KOPT-K1 (cell line): ENCODE data around the gene WDR43.

Experiments used
- H3K27ac ChIP-seq: fragments of 200-600 bp; sonication (generic); 2 replicates; pipeline ENCODE4 v1.5.1; 2016; ENCODE audit warnings: antibody characterized with exemption, mild to moderate bottlenecking, low read depth, low read length; ENCODE audit not compliant: poor library complexity, severe bottlenecking
- H3K36me3 ChIP-seq: fragments of 200-600 bp; sonication (generic); 2 replicates; pipeline ENCODE4 v1.5.1; 2017; ENCODE audit warnings: antibody characterized with exemption, mild to moderate bottlenecking, low read length, moderate library complexity; ENCODE audit not compliant: insufficient read depth
- H3K9me3 ChIP-seq: fragments of 200-600 bp; sonication (generic); 2 replicates; pipeline ENCODE4 v1.5.1; 2017; ENCODE audit warnings: antibody characterized with exemption, low read length, mild to moderate bottlenecking; ENCODE audit not compliant: insufficient read depth, poor library complexity, severe bottlenecking

The WDR43 gene

GRCh38 chr2:28944535-28945248, 50.2 kb downstream of the WDR43 start:
- no peak overlapping the region for H3K27ac ChIP-seq
- H3K36me3 ChIP-seq = peaks cover 100% of the 10 kb centered on the region
- peaks cover 8% of the 10 kb centered on the region for H3K9me3 ChIP-seq

- no peak overlapping the region for H3K27ac ChIP-seq
- peaks cover 8% of the 10 kb centered on the region for H3K9me3 ChIP-seq
- H3K36me3 ChIP-seq = peaks cover 71% of the 10 kb centered on the region
Measured at GRCh38 chr2:28948160-28948559, 53.7 kb downstream of the WDR43 start.

GRCh38 chr2:28949190-28949589, 54.7 kb downstream of the WDR43 start:
- H3K9me3 ChIP-seq = peaks cover 8% of the 10 kb centered on the region
- peaks cover 61% of the 10 kb centered on the region for H3K36me3 ChIP-seq
- no peak overlapping the region for H3K27ac ChIP-seq

- Histone ChIP-seq H3K9me3 (peaks cover 8% of the 10 kb centered on the region), H3K27ac (no peak overlapping the region), H3K36me3 (peaks cover 55% of the 10 kb centered on the region)
Measured at GRCh38 chr2:28949617-28950305, 55.3 kb downstream of the WDR43 start.

- peaks cover 8% of the 10 kb centered on the region for H3K9me3 ChIP-seq
- peaks cover 42% of the 10 kb centered on the region for H3K36me3 ChIP-seq
- H3K27ac ChIP-seq = no peak overlapping the region
Measured at GRCh38 chr2:28950941-28951630, 56.6 kb downstream of the WDR43 start.

GRCh38 chr2:28951910-28952835, 57.7 kb downstream of the WDR43 start:
- Histone ChIP-seq H3K27ac (no peak overlapping the region), H3K36me3 (peaks cover 31% of the 10 kb centered on the region), H3K9me3 (peaks cover 8% of the 10 kb centered on the region)

GRCh38 chr2:28952836-28953211, 58.4 kb downstream of the WDR43 start:
- peaks cover 8% of the 10 kb centered on the region for H3K9me3 ChIP-seq
- peaks cover 24% of the 10 kb centered on the region for H3K36me3 ChIP-seq
- H3K27ac ChIP-seq = no peak overlapping the region

- Histone ChIP-seq H3K36me3 (no peaks in the 10 kb centered on the region), H3K9me3 (no peaks in the 10 kb centered on the region), H3K27ac (no peak overlapping the region)
Measured at GRCh38 chr2:28955467-28955866, 61.0 kb downstream of the WDR43 start.

GRCh38 chr2:28956415-28956826, 62.0 kb downstream of the WDR43 start:
- no peak overlapping the region for H3K27ac ChIP-seq
- no peaks in the 10 kb centered on the region for H3K36me3 ChIP-seq
- no peaks in the 10 kb centered on the region for H3K9me3 ChIP-seq

- Histone ChIP-seq H3K9me3 (no peaks in the 10 kb centered on the region), H3K36me3 (no peaks in the 10 kb centered on the region), H3K27ac (no peak overlapping the region)
Measured at GRCh38 chr2:28956890-28957289, 62.4 kb downstream of the WDR43 start.

GRCh38 chr2:28958689-28959088, 64.2 kb downstream of the WDR43 start:
- Histone ChIP-seq H3K36me3 (no peaks in the 10 kb centered on the region), H3K27ac (no peak overlapping the region), H3K9me3 (no peaks in the 10 kb centered on the region)

GRCh38 chr2:28960401-28960800, 65.9 kb downstream of the WDR43 start:
- H3K36me3 ChIP-seq = no peaks in the 10 kb centered on the region
- no peak overlapping the region for H3K27ac ChIP-seq
- no peaks in the 10 kb centered on the region for H3K9me3 ChIP-seq

GRCh38 chr2:28962505-28962904, 68.0 kb downstream of the WDR43 start:
- H3K9me3 ChIP-seq = no peaks in the 10 kb centered on the region
- no peaks in the 10 kb centered on the region for H3K36me3 ChIP-seq
- H3K27ac ChIP-seq = no peak overlapping the region

- no peaks in the 10 kb centered on the region for H3K9me3 ChIP-seq
- no peaks in the 10 kb centered on the region for H3K36me3 ChIP-seq
- H3K27ac ChIP-seq = no peak overlapping the region
Measured at GRCh38 chr2:28970464-28971160, 76.1 kb downstream of the WDR43 start.
